GM12878 (cell line): Measurements from ENCODE around the gene MROH9. TPM values are rescaled to one million over a fixed set of nuclear protein-coding genes. Genes with fewer than 3 reads are reported as not detected.

ENCODE experiments used
- ATAC-seq: fragments of 200-7000 bp; cut with Tn5 transposase; 3 replicates; pipeline ENCODE4 v1.9.1; 2020; ENCODE audit warnings: mild to moderate bottlenecking, moderate library complexity
- BruUV-seq: library from RNA; stranded (reverse); fragments of 400-500 nt; replicated peaks from 2 replicates; lab custom pipeline; 2021; lab: Mats Ljungman, UMichigan
- CTCF ChIA-PET: fragments of 300-600 bp; sonication (Branson Sonifier 250); formaldehyde crosslinking; extraction: SDS; loops from one replicate; lab custom pipeline; 2021; ENCODE audit warnings: inconsistent platforms; lab: Yijun Ruan, JAX
- POLR2A ChIA-PET: fragments of 350-600 bp; formaldehyde crosslinking; extraction: SDS; loops from one replicate; lab custom pipeline; 2021; ENCODE audit warnings: inconsistent platforms; lab: Charles Lee
- RAD21 ChIA-PET: fragments of 300-600 bp; sonication (Branson Sonifier 250); formaldehyde crosslinking; loops from one replicate; lab custom pipeline; 2023; ENCODE audit warnings: antibody characterized with exemption; ENCODE audit not compliant: unreplicated experiment; lab: Charles Lee
- SMC1A ChIA-PET: fragments of 300-600 bp; sonication (Branson Sonifier 250); formaldehyde crosslinking; loops from one replicate; lab custom pipeline; 2023; ENCODE audit not compliant: unreplicated experiment, uncharacterized antibody; lab: Charles Lee
- DNase-seq: peaks from one replicate; pipeline ENCODE4 v3.0.0-alpha.2; 2011; ENCODE audit warnings: low read depth, low spot score
- FAIRE-seq: peaks from 3 replicates; lab custom pipeline; 2011; peaks lifted over from hg19 to GRCh38; lab: Jason Lieb, UNC
- H2AFZ ChIP-seq: 2 replicates; pipeline ENCODE4 v1.6.0; 2011; ENCODE audit warnings: low read depth, low read length, control low read depth; ENCODE audit not compliant: control insufficient read depth
- H3K27ac ChIP-seq: 2 replicates; pipeline ENCODE4 v1.5.1; 2011; ENCODE audit warnings: control low read depth; ENCODE audit not compliant: control insufficient read depth, insufficient read depth
- H3K27me3 ChIP-seq, 2 experiments: replicated peaks in 1 of 2; 2 replicates each; pipeline versions ENCODE4 v1.6.0 to v1.6.1; 2011; ENCODE audit warnings: low read length in 1 of 2; ENCODE audit not compliant: control insufficient read depth in 2 of 2, insufficient read depth in 2 of 2
- H3K36me3 ChIP-seq, 2 experiments: 2 replicates each; pipeline ENCODE4 v1.5.1; 2011; ENCODE audit warnings: low read length in 1 of 2; ENCODE audit not compliant: control insufficient read depth in 2 of 2, insufficient read depth in 2 of 2
- H3K4me1 ChIP-seq: 2 replicates; pipeline ENCODE4 v1.6.1; 2011; ENCODE audit warnings: mild to moderate bottlenecking, low read length, moderate library complexity, mixed read lengths; ENCODE audit not compliant: control insufficient read depth, insufficient read depth
- H3K4me2 ChIP-seq: 2 replicates; pipeline ENCODE4 v1.6.0; 2011; ENCODE audit warnings: control low read depth; ENCODE audit not compliant: control insufficient read depth, insufficient read depth
- H3K4me3 ChIP-seq: fragments of 200-600 bp; sonication (generic); 2 replicates; pipeline ENCODE4 v1.5.1; 2016
- H3K79me2 ChIP-seq: 2 replicates; pipeline ENCODE4 v1.6.0; 2011; ENCODE audit warnings: low read length; ENCODE audit not compliant: control insufficient read depth, insufficient read depth
- H3K9ac ChIP-seq: 2 replicates; pipeline ENCODE4 v1.8.0; 2011; ENCODE audit warnings: low read length, control low read depth, mixed read lengths; ENCODE audit not compliant: control insufficient read depth, insufficient read depth
- H3K9me3 ChIP-seq: replicated peaks from 3 replicates; pipeline ENCODE4 v1.5.1; 2011; ENCODE audit warnings: mild to moderate bottlenecking, low read length; ENCODE audit not compliant: control insufficient read depth, insufficient read depth
- H4K20me1 ChIP-seq: 2 replicates; pipeline ENCODE4 v1.6.0; 2011; ENCODE audit not compliant: control insufficient read depth, insufficient read depth
- BACH1 ChIP-seq: fragments of 450-650 bp; IDR thresholded peaks from 2 replicates; pipeline ENCODE4 v1.6.1; 2017; ENCODE audit warnings: mild to moderate bottlenecking, borderline replicate concordance
- BRCA1 ChIP-seq: IDR thresholded peaks from 2 replicates; pipeline ENCODE4 v1.6.1; 2011; ENCODE audit warnings: low read depth, low read length, improper control_type of control experiment
- DPF2 ChIP-seq: fragments of 450-650 bp; IDR thresholded peaks from 2 replicates; pipeline ENCODE4 v1.6.1; 2017; ENCODE audit warnings: mild to moderate bottlenecking
- EZH2 ChIP-seq: IDR thresholded peaks from 2 replicates; pipeline ENCODE4 v1.6.1; 2012; ENCODE audit warnings: low read depth, mild to moderate bottlenecking, control low read depth, inconsistent platforms, low read length, borderline replicate concordance; ENCODE audit not compliant: control insufficient read depth
- FOXM1 ChIP-seq: IDR thresholded peaks from 2 replicates; pipeline ENCODE4 v1.6.1; 2012; ENCODE audit warnings: low read depth, mild to moderate bottlenecking, inconsistent platforms, low read length, moderate library complexity
- MEF2B ChIP-seq: fragments of 450-650 bp; IDR thresholded peaks from 2 replicates; pipeline ENCODE4 v1.6.1; 2018; ENCODE audit warnings: mild to moderate bottlenecking, moderate library complexity; ENCODE audit not compliant: partially characterized antibody, poor library complexity, severe bottlenecking
- PAX8 ChIP-seq: fragments of 450-650 bp; IDR thresholded peaks from 2 replicates; pipeline ENCODE4 v1.6.1; 2017; ENCODE audit warnings: mild to moderate bottlenecking, moderate library complexity
- POLR2A ChIP-seq: IDR thresholded peaks from 2 replicates; pipeline ENCODE4 v1.6.1; 2011; ENCODE audit warnings: low read depth, mild to moderate bottlenecking, low read length
- RAD21 ChIP-seq: IDR thresholded peaks from 2 replicates; pipeline ENCODE4 v1.6.1; 2011; ENCODE audit warnings: mild to moderate bottlenecking, low read depth, low read length, moderate library complexity; ENCODE audit not compliant: insufficient read depth
- RB1 ChIP-seq: fragments of 450-650 bp; formaldehyde crosslinking; IDR thresholded peaks from 2 replicates; pipeline ENCODE4 v1.6.1; 2017; ENCODE audit warnings: mild to moderate bottlenecking, borderline replicate concordance
- RCOR1 ChIP-seq: conservative IDR thresholded peaks from 2 replicates; pipeline ENCODE4 v1.6.1; 2012; ENCODE audit warnings: low read depth, low read length, improper control_type of control experiment
- TARDBP ChIP-seq: IDR thresholded peaks from 2 replicates; pipeline ENCODE4 v1.6.1; 2016; ENCODE audit warnings: borderline replicate concordance
- YBX1 ChIP-seq: fragments of 450-650 bp; IDR thresholded peaks from 2 replicates; pipeline ENCODE4 v1.6.1; 2016; ENCODE audit warnings: antibody characterized with exemption
- YY1 ChIP-seq: IDR thresholded peaks from 2 replicates; pipeline ENCODE4 v1.6.1; 2011; ENCODE audit warnings: low read depth, mild to moderate bottlenecking, low read length
- ZNF274 ChIP-seq: IDR thresholded peaks from one replicate; pipeline ENCODE4 v1.8.0; 2011; ENCODE audit not compliant: insufficient read length, insufficient read depth
- WGBS: methylation state at CpG from one replicate; pipeline ENCODE4 v1.1.6; 2016; ENCODE audit warnings: low lambda C conversion rate; ENCODE audit not compliant: insufficient replicate concordance, insufficient coverage; ENCODE audit errors: missing lambda C conversion rate; 5-methylcytosine and 5-hydroxymethylcytosine counted together
- in situ Hi-C: fragments of 300-500 bp; cut with MboI; formaldehyde crosslinking; loops from 9 replicates; pipeline ENCODE4 v1.14.3; 2018; ENCODE audit warnings: mixed read lengths
- intact Hi-C: fragments of 100-400 bp; cut with micrococcal nuclease; formaldehyde crosslinking; loops from one replicate; pipeline ENCODE4 v1.14.2; 2022; ENCODE audit not compliant: unreplicated experiment
- polyA plus RNA-seq, 11 experiments: library from polyadenylated mRNA; depleted of rRNA in 4 of 11; unstranded in 6 of 11; stranded (reverse) in 5 of 11; fragments of >200 nt; fragmentation: Nextera tagmentation in 4 of 11; fragmentation: Illumina TruSeq in 1 of 11; extraction: Ambion mirVana in 4 of 11; extraction: Trizol in 1 of 11; gene quantifications; 1 replicate in 1 of 11; 2 replicates in 10 of 11; pipeline versions ENCODE4 v1.2.1 to v1.2.3, GENCODE V29; 2011 to 2016; ENCODE audit warnings: inconsistent platforms in 2 of 11, missing spikeins in 2 of 11, low read depth in 1 of 11
- total RNA-seq, 4 experiments: library from RNA; depleted of rRNA in 3 of 4; stranded (reverse); fragments of >200 nt in 3 of 4; fragmentation: Illumina TruSeq in 1 of 4; extraction: Trizol in 1 of 4; gene quantifications; 2 replicates each; pipeline versions ENCODE4 v1.2.1 to v1.2.3, GENCODE V29; 2013 to 2021
- TF ChIP-seq, protein P1 (sequence below): IDR thresholded peaks from 2 replicates; pipeline ENCODE4 v1.6.1; 2012; ENCODE audit warnings: mild to moderate bottlenecking, low read depth, low read length
- TF ChIP-seq, protein P2 (sequence below): fragments of 450-650 bp; IDR thresholded peaks from 2 replicates; pipeline ENCODE4 v1.6.1; 2017; ENCODE audit warnings: mild to moderate bottlenecking, moderate library complexity

The MROH9 gene
- total and polyA plus RNA-seq, 10 of the 15 experiments (the other 5 are each of a cell fraction or from before 2014, with no cell fraction given) = not detected

DNA sequence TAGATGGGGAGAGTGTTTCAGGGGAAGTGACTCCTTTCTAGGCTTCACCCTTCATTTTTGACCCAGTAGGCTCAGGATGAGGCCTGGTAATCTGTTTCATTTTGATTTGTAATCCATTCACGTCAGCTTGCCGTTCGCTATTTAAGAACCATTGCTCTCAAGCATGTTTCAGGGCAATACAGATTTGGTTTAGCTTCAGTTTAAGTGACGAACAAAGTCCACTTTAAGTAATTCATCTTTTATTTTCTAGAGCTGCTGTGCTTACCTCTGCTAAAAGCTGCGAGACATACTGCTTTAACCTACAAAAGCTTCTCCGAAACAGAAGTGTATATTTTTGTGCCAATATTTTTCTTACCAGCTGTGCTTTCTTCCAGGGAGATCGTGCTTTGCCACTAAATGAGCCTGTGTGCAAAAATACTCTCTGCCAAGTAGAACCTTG, 146.4 kb downstream of the MROH9 start:
- Histone ChIP-seq H3K9ac (no peak overlapping the region), H3K9me3 (no peaks in the 10 kb centered on the region), H3K79me2 (no peaks in the 10 kb centered on the region), H4K20me1 (no peaks in the 10 kb centered on the region), H3K4me1 (no peaks in the 10 kb centered on the region), H3K4me2 (no peak overlapping the region), H2AFZ (no peak overlapping the region), H3K27me3 (no peaks in the 10 kb centered on the region), H3K4me3 (no peak overlapping the region), H3K36me3 (no peaks in the 10 kb centered on the region), H3K27ac (no peak overlapping the region)
- ChIA-PET RAD21 (interaction anchor here (1.0 to 2.7 kb wide), 7 partner anchors 69 to 321 kb away, joined by 3 to 27 read pairs (median 6); partner anchors contain the start of gene FMO4), CTCF (interaction anchor here (0.6 to 3.0 kb wide), 13 partner anchors 9 to 904 kb away, joined by 3 to 47 read pairs (median 5); partner anchors contain the start of genes FMO2, FMO3 and FMO4), SMC1A (interaction anchor here (0.8 to 3.0 kb wide), 7 partner anchors 11 to 231 kb away, joined by 3 to 13 read pairs (median 4); partner anchors contain the start of gene FMO4), POLR2A (no interaction called here)
- WGBS = 21% methylated on average over 7 of the region's 7 CpGs
- in situ Hi-C loops = no loop called here
- FAIRE-seq = no peak
- DNase-seq = no peak
- intact Hi-C loops = loop anchor here (1.0 to 10.0 kb wide), 3 partner anchors 106 to 233 kb away; partner anchors contain the start of genes FMO2 and FMO4
- ATAC-seq = peak; percentile 14; the same call in 1 of the 3 replicates
- BruUV-seq = no TSS peak
- TF ChIP-seq POLR2A (no peak), BACH1 (no peak), YBX1 (no peak), TARDBP (no peak), PAX8 (no peak), RAD21 (no peak), BRCA1 (no peak), RB1 (no peak), RCOR1 (no peak), YY1 (no peak), EZH2 (no peak), MEF2B (no peak), ZNF274 (no peak), DPF2 (no peak), FOXM1 (no peak)
- TF ChIP-seq, protein P1, sequence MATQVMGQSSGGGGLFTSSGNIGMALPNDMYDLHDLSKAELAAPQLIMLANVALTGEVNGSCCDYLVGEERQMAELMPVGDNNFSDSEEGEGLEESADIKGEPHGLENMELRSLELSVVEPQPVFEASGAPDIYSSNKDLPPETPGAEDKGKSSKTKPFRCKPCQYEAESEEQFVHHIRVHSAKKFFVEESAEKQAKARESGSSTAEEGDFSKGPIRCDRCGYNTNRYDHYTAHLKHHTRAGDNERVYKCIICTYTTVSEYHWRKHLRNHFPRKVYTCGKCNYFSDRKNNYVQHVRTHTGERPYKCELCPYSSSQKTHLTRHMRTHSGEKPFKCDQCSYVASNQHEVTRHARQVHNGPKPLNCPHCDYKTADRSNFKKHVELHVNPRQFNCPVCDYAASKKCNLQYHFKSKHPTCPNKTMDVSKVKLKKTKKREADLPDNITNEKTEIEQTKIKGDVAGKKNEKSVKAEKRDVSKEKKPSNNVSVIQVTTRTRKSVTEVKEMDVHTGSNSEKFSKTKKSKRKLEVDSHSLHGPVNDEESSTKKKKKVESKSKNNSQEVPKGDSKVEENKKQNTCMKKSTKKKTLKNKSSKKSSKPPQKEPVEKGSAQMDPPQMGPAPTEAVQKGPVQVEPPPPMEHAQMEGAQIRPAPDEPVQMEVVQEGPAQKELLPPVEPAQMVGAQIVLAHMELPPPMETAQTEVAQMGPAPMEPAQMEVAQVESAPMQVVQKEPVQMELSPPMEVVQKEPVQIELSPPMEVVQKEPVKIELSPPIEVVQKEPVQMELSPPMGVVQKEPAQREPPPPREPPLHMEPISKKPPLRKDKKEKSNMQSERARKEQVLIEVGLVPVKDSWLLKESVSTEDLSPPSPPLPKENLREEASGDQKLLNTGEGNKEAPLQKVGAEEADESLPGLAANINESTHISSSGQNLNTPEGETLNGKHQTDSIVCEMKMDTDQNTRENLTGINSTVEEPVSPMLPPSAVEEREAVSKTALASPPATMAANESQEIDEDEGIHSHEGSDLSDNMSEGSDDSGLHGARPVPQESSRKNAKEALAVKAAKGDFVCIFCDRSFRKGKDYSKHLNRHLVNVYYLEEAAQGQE = no peak
- TF ChIP-seq, protein P2, sequence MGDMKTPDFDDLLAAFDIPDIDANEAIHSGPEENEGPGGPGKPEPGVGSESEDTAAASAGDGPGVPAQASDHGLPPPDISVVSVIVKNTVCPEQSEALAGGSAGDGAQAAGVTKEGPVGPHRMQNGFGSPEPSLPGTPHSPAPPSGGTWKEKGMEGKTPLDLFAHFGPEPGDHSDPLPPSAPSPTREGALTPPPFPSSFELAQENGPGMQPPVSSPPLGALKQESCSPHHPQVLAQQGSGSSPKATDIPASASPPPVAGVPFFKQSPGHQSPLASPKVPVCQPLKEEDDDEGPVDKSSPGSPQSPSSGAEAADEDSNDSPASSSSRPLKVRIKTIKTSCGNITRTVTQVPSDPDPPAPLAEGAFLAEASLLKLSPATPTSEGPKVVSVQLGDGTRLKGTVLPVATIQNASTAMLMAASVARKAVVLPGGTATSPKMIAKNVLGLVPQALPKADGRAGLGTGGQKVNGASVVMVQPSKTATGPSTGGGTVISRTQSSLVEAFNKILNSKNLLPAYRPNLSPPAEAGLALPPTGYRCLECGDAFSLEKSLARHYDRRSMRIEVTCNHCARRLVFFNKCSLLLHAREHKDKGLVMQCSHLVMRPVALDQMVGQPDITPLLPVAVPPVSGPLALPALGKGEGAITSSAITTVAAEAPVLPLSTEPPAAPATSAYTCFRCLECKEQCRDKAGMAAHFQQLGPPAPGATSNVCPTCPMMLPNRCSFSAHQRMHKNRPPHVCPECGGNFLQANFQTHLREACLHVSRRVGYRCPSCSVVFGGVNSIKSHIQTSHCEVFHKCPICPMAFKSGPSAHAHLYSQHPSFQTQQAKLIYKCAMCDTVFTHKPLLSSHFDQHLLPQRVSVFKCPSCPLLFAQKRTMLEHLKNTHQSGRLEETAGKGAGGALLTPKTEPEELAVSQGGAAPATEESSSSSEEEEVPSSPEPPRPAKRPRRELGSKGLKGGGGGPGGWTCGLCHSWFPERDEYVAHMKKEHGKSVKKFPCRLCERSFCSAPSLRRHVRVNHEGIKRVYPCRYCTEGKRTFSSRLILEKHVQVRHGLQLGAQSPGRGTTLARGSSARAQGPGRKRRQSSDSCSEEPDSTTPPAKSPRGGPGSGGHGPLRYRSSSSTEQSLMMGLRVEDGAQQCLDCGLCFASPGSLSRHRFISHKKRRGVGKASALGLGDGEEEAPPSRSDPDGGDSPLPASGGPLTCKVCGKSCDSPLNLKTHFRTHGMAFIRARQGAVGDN = no peak
